Natural killer cell (primary cell): Measurements from ENCODE around the gene SLC5A2. TPM values are rescaled to one million over a fixed set of nuclear protein-coding genes. Genes with fewer than 3 reads are reported as not detected.

Source experiments
- ATAC-seq, 3 donors: fragments of 150-1000 bp in 2 of 3; fragments of 200-7000 bp in 1 of 3; cut with Tn5 transposase; 1 replicate in 1 of 3; 2 replicates in 2 of 3; pipeline ENCODE4 v1.10.0; 2021; ENCODE audit warnings: mild to moderate bottlenecking in 2 of 3, moderate library complexity in 2 of 3
- DNase-seq, 2 donors: peaks; one replicate each; pipeline versions ENCODE4 v3.0.0 to v3.0.0-alpha.2; 2013 to 2021; ENCODE audit warnings: mixed read lengths in 1 of 2
- H3K27ac ChIP-seq: one replicate; pipeline ENCODE4 v1.5.1; 2013; ENCODE audit warnings: mild to moderate bottlenecking, low read length
- H3K27me3 ChIP-seq: one replicate; pipeline ENCODE4 v1.6.1; 2013; ENCODE audit warnings: low read length; ENCODE audit not compliant: control insufficient read depth, insufficient read depth
- H3K36me3 ChIP-seq: one replicate; pipeline ENCODE4 v1.6.1; 2013; ENCODE audit warnings: low read length; ENCODE audit not compliant: control insufficient read depth, insufficient read depth
- H3K4me1 ChIP-seq: one replicate; pipeline ENCODE4 v1.6.1; 2013; ENCODE audit warnings: low read length; ENCODE audit not compliant: control insufficient read depth, insufficient read depth
- H3K4me3 ChIP-seq: one replicate; pipeline ENCODE4 v1.5.1; 2013; ENCODE audit warnings: low read length
- H3K9me3 ChIP-seq: one replicate; pipeline ENCODE4 v1.6.1; 2013; ENCODE audit warnings: low read length; ENCODE audit not compliant: control insufficient read depth, insufficient read depth
- H3K27ac Mint-ChIP-seq, 2 donors: one replicate each; pipeline ENCODE4 v1.8.0; 2022; ENCODE audit warnings: mild to moderate bottlenecking in 2 of 2, mixed read lengths in 2 of 2, moderate library complexity in 1 of 2
- H3K27me3 Mint-ChIP-seq, 2 donors: one replicate each; pipeline ENCODE4 v1.8.0; 2022; ENCODE audit warnings: low read depth in 2 of 2, mixed read lengths in 2 of 2
- H3K36me3 Mint-ChIP-seq: one replicate; pipeline ENCODE4 v1.8.0; 2022; ENCODE audit warnings: mixed read lengths
- H3K4me1 Mint-ChIP-seq, 2 donors: one replicate each; pipeline ENCODE4 v1.8.0; 2022; ENCODE audit warnings: mixed read lengths in 2 of 2
- H3K4me3 Mint-ChIP-seq: one replicate; pipeline ENCODE4 v1.8.0; 2022; ENCODE audit warnings: mild to moderate bottlenecking, moderate library complexity, mixed read lengths
- H3K9me3 Mint-ChIP-seq, 2 donors: one replicate each; pipeline ENCODE4 v1.8.0; 2022; ENCODE audit warnings: mixed read lengths in 2 of 2
- CTCF ChIP-seq: fragments of 200-600 bp; IDR thresholded peaks from one replicate; pipeline ENCODE4 v1.8.0; 2022; ENCODE audit warnings: antibody characterized with exemption
- WGBS: methylation state at CpG from one replicate; pipeline ENCODE4 v1.1.7; 2013; ENCODE audit warnings: missing lambda C conversion rate; ENCODE audit not compliant: insufficient coverage; 5-methylcytosine and 5-hydroxymethylcytosine counted together
- intact Hi-C: fragments of 100-400 bp; cut with micrococcal nuclease; formaldehyde crosslinking; loops from one replicate; pipeline ENCODE4 v1.14.2; 2022
- total RNA-seq, 4 donors: library from RNA; stranded (reverse); fragments of 120-200 nt in 1 of 4; gene quantifications; one replicate each; pipeline versions ENCODE4 v1.2.3 to v1.2.4, GENCODE V29; 2013 to 2022

SLC5A2 gene
- total RNA-seq, 3 donors from 2014 or later (not counting 1 experiment from before 2014, with no cell fraction given), result 0.20 to 0.96 TPM; not detected in 1

- Mint-ChIP-seq H3K4me1 (peaks cover 32 to 44% of the 10 kb centered on the region in 2 donors), H3K27ac (no peak overlapping the region), H3K27me3 (no peaks in the 10 kb centered on the region), H3K36me3 (no peaks in the 10 kb centered on the region), H3K4me3 (no peak overlapping the region), H3K9me3 (no peaks in the 10 kb centered on the region)
- DNase-seq (no peak), ATAC-seq (no peak)
- peaks cover 6% of the 10 kb centered on the region for H3K36me3 ChIP-seq
- H3K4me1 ChIP-seq, result peaks cover 66% of the 10 kb centered on the region
- no peak overlapping the region for H3K4me3 ChIP-seq
- no peaks in the 10 kb centered on the region for H3K9me3 ChIP-seq
- no peaks in the 10 kb centered on the region for H3K27me3 ChIP-seq
- TF ChIP-seq CTCF, result no peak
- intact Hi-C loops, result loop anchor here (5.0 to 10.0 kb wide), 2 partner anchors 258 to 415 kb away; partner anchors contain the start of gene ZNF267
- WGBS, result 87% methylated on average over 8 of the region's 8 CpGs
- H3K27ac ChIP-seq, result peak overlapping the region; percentile 10
Measured at GRCh38 chr16:31456988-31457360, 25.9 kb upstream of the SLC5A2 start.

- H3K27ac ChIP-seq, result peak overlapping the region; percentile 97
- H3K27me3 Mint-ChIP-seq, result no peaks in the 10 kb centered on the region
- DNase-seq, result peak; percentile 62 to 81
- no peaks in the 10 kb centered on the region for H3K27me3 ChIP-seq
- peak overlapping the region; percentile 94 to 97 for H3K27ac Mint-ChIP-seq
- peak overlapping the region; percentile 85 for H3K4me3 ChIP-seq
- peak overlapping the region; percentile 94 for H3K4me3 Mint-ChIP-seq
- peaks cover 65% of the 10 kb centered on the region for H3K4me1 ChIP-seq
- H3K36me3 ChIP-seq, result peaks cover 16% of the 10 kb centered on the region
- H3K9me3 ChIP-seq, result no peaks in the 10 kb centered on the region
- no peak for TF ChIP-seq CTCF
- peak; percentile 1 to 11 (median 4) for ATAC-seq
- H3K9me3 Mint-ChIP-seq, result no peaks in the 10 kb centered on the region
- peaks cover 30 to 43% of the 10 kb centered on the region in 2 donors for H3K4me1 Mint-ChIP-seq
- H3K36me3 Mint-ChIP-seq, result no peaks in the 10 kb centered on the region
- intact Hi-C loops, result loop anchor here (5.0 to 10.0 kb wide), 2 partner anchors 257 to 414 kb away; partner anchors contain the start of gene ZNF267
- under 1% methylated on average over 42 of the region's 42 CpGs for WGBS
Measured at GRCh38 chr16:31458073-31458843, 24.7 kb upstream of the SLC5A2 start.

GRCh38 chr16:31458844-31459686 lies 23.9 kb upstream of the SLC5A2 start, which contains the start of gene ARMC5:
Gene ARMC5 (plus strand): TSS chr16:31459501. CDS start chr16:31459525, 24 bp downstream.
- H3K27ac Mint-ChIP-seq, result peak within 1 kb of the TSS; percentile 94 to 97
- WGBS, result under 1% methylated on average over 91 of the region's 91 CpGs
- Histone ChIP-seq H3K27me3 (no peaks in the 10 kb centered on the region), H3K4me3 (peak within 1 kb of the TSS; percentile 85), H3K27ac (peak within 1 kb of the TSS; percentile 97), H3K36me3 (peaks cover 23% of the 10 kb centered on the region), H3K4me1 (peaks cover 60% of the 10 kb centered on the region), H3K9me3 (no peaks in the 10 kb centered on the region)
- H3K27me3 Mint-ChIP-seq, result no peaks in the 10 kb centered on the region
- H3K36me3 Mint-ChIP-seq, result no peaks in the 10 kb centered on the region
- peak; percentile 92 to 99 for DNase-seq
- peak; percentile 58 for TF ChIP-seq CTCF
- H3K4me1 Mint-ChIP-seq, result peaks cover 26 to 37% of the 10 kb centered on the region in 2 donors
- intact Hi-C loops, result loop anchor here (1.0 to 10.0 kb wide), 5 partner anchors 94 to 426 kb away; partner anchors contain the start of genes FUS, STX4 and ZNF267
- no peaks in the 10 kb centered on the region for H3K9me3 Mint-ChIP-seq
- peak within 1 kb of the TSS; percentile 94 for H3K4me3 Mint-ChIP-seq
- peak; percentile 68 to 84 (median 70) for ATAC-seq
